Measurements from ENCODE around the gene CACNG1. TPM values are rescaled to one million over a fixed set of nuclear protein-coding genes. Genes with fewer than 3 reads are reported as not detected.

CACNG1 gene
- total and polyA plus RNA-seq, 2 experiments from 2014 or later = not detected

DNA sequence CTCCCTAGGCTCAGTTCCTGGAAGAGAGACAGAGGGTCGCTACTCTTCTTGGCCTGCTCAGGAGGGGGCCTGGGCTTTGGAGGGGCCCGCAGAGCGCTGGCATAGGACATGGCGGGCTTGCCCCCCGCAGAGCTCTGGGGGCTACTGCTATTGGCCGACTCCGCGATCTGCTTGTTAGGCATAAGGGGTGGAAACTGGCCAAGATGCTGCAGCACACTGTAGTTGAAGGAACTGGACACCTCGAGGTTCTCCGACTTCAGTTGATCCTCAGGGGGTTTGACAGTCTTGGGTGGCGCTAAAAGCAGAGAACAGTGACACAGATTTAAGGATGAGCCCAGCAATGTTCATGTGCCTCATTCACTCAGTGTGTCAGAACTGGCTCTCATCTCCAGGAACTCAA, 33.9 kb downstream of the CACNG1 start:
- Histone ChIP-seq H3K9me2 (replicated peaks; ENCODE audit: insufficient read depth) (no peaks in the 10 kb centered on the region), H3K36me3 (replicated peaks; ENCODE audit: insufficient read depth, low read depth) (no peaks in the 10 kb centered on the region), H3K4me2 (no peak overlapping the region), H2AFZ (no peak overlapping the region), H3K9me3 (ENCODE audit: low read depth) (no peaks in the 10 kb centered on the region), H3K79me2 (peaks cover 6% of the 10 kb centered on the region), H3K4me1 (ENCODE audit: insufficient read depth) (peaks cover 6% of the 10 kb centered on the region), H3K27me3 (no peaks in the 10 kb centered on the region), H3K27ac (no peak overlapping the region), H3K4me3 (no peak overlapping the region), H4K20me1 (ENCODE audit: insufficient read depth, poor library complexity, severe bottlenecking) (peaks cover 2% of the 10 kb centered on the region)
- DNase-seq (ENCODE audit: low spot score) = no peak
- TF ChIP-seq, protein P1, sequence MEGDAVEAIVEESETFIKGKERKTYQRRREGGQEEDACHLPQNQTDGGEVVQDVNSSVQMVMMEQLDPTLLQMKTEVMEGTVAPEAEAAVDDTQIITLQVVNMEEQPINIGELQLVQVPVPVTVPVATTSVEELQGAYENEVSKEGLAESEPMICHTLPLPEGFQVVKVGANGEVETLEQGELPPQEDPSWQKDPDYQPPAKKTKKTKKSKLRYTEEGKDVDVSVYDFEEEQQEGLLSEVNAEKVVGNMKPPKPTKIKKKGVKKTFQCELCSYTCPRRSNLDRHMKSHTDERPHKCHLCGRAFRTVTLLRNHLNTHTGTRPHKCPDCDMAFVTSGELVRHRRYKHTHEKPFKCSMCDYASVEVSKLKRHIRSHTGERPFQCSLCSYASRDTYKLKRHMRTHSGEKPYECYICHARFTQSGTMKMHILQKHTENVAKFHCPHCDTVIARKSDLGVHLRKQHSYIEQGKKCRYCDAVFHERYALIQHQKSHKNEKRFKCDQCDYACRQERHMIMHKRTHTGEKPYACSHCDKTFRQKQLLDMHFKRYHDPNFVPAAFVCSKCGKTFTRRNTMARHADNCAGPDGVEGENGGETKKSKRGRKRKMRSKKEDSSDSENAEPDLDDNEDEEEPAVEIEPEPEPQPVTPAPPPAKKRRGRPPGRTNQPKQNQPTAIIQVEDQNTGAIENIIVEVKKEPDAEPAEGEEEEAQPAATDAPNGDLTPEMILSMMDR (IDR thresholded peaks at IDR 0.05; ENCODE audit: poor library complexity) = no peak
- TF ChIP-seq EZH2phosphoT487 (IDR thresholded peaks at IDR 0.05; ENCODE audit: low read depth, severe bottlenecking, unreplicated experiment) (no peak), EZH2 (IDR thresholded peaks at IDR 0.05; ENCODE audit: borderline replicate concordance) (no peak)
- 95% methylated on average over 11 of the region's 11 CpGs for WGBS (ENCODE audit: low lambda C conversion rate, missing lambda C conversion rate)

DNA sequence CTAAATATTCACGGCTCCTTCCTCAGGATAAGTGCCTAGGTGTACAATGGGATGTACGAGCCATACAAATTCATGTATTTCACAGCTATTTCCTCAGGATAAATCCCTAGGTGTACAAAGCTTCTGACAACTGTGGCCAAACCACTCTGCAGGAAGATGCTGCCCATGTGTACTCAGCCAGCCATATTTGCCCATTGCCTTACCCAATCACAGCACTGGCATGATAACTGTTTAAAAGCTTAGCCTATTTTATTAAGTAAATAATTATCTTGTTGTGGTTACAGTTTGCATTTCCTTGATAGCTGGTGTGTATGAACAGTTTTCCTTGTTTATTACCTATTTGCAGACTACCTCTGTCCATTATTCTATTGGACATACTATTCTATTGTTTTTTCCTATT, 35.1 kb downstream of the CACNG1 start:
- H3K4me2 ChIP-seq = no peak overlapping the region
- peaks cover 2% of the 10 kb centered on the region for H4K20me1 ChIP-seq (ENCODE audit: insufficient read depth, poor library complexity, severe bottlenecking)
- H3K9me2 ChIP-seq (replicated peaks; ENCODE audit: insufficient read depth) = no peaks in the 10 kb centered on the region
- no peak for DNase-seq (ENCODE audit: low spot score)
- H3K27me3 ChIP-seq = no peaks in the 10 kb centered on the region
- H3K27ac ChIP-seq = no peak overlapping the region
- peaks cover 12% of the 10 kb centered on the region for H3K79me2 ChIP-seq
- no peaks in the 10 kb centered on the region for H3K9me3 ChIP-seq (ENCODE audit: low read depth)
- 97% methylated on average over 2 of the region's 2 CpGs for WGBS (ENCODE audit: low lambda C conversion rate, missing lambda C conversion rate)
- H3K4me1 ChIP-seq (ENCODE audit: insufficient read depth) = peaks cover 4% of the 10 kb centered on the region
- TF ChIP-seq EZH2 (IDR thresholded peaks at IDR 0.05; ENCODE audit: borderline replicate concordance) (no peak), EZH2phosphoT487 (IDR thresholded peaks at IDR 0.05; ENCODE audit: low read depth, severe bottlenecking, unreplicated experiment) (no peak)
- TF ChIP-seq, protein P1 (IDR thresholded peaks at IDR 0.05; ENCODE audit: poor library complexity) = no peak
- no peak overlapping the region for H3K4me3 ChIP-seq
- no peaks in the 10 kb centered on the region for H3K36me3 ChIP-seq (replicated peaks; ENCODE audit: insufficient read depth, low read depth)
- H2AFZ ChIP-seq = no peak overlapping the region

DNA sequence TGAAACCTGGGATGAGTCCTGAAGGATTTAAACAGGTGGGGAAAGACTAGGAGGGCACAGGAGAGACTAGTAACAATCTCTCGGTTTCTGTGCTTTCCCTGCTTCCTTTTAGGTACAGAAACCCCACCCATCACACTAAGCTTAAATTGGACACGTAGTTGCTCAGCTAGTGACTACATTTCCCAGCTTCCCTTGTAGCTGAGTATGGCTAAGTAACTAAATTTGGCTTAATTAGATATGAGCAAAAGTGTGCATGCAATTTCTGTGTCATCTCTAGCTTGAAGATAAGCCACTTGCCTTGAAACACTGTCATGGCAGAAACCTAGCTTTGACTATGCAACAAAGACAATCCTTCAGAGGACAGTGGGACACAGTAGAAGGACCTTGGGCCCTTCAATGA, 36.5 kb downstream of the CACNG1 start:
- Histone ChIP-seq H4K20me1 (ENCODE audit: insufficient read depth, poor library complexity, severe bottlenecking) (peaks cover 2% of the 10 kb centered on the region), H3K4me2 (no peak overlapping the region), H3K27ac (no peak overlapping the region), H3K4me3 (no peak overlapping the region), H3K9me3 (ENCODE audit: low read depth) (no peaks in the 10 kb centered on the region), H3K36me3 (replicated peaks; ENCODE audit: insufficient read depth, low read depth) (no peaks in the 10 kb centered on the region), H3K9me2 (replicated peaks; ENCODE audit: insufficient read depth) (no peaks in the 10 kb centered on the region), H3K27me3 (no peaks in the 10 kb centered on the region), H3K4me1 (ENCODE audit: insufficient read depth) (peaks cover 3% of the 10 kb centered on the region), H3K79me2 (peaks cover 12% of the 10 kb centered on the region), H2AFZ (no peak overlapping the region)
- DNase-seq (ENCODE audit: low spot score) = no peak
- TF ChIP-seq EZH2 (IDR thresholded peaks at IDR 0.05; ENCODE audit: borderline replicate concordance) = no peak
- WGBS (ENCODE audit: low lambda C conversion rate, missing lambda C conversion rate) = 94% methylated on average over 2 of the region's 2 CpGs

DNA sequence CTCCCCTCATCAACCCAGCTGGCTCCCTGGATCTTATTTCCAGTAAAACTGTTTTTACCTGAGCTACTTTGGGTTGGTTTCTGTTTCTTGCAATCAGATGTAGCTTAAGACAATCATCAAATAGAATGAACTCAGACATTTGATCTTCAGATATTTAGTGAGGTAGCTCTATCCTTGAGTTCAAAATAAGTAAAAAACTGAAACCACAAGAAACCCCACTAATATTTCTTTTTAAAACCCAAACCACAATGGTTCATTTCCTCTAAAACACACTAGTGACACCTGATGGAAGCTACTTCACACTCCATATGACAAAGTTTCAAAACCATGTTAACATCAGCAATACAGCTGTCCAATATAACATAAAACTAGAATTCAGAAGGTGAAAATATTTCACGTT, 37.8 kb downstream of the CACNG1 start:
- no peak overlapping the region for H3K4me2 ChIP-seq
- H3K9me3 ChIP-seq (ENCODE audit: low read depth) = no peaks in the 10 kb centered on the region
- no peak overlapping the region for H2AFZ ChIP-seq
- 85% methylated on average over 1 of the region's 1 CpG for WGBS (ENCODE audit: low lambda C conversion rate, missing lambda C conversion rate)
- H3K4me1 ChIP-seq (ENCODE audit: insufficient read depth) = no peaks in the 10 kb centered on the region
- no peaks in the 10 kb centered on the region for H3K27me3 ChIP-seq
- TF ChIP-seq EZH2phosphoT487 (IDR thresholded peaks at IDR 0.05; ENCODE audit: low read depth, severe bottlenecking, unreplicated experiment) (no peak), EZH2 (IDR thresholded peaks at IDR 0.05; ENCODE audit: borderline replicate concordance) (no peak)
- TF ChIP-seq, protein P1 (IDR thresholded peaks at IDR 0.05; ENCODE audit: poor library complexity) = no peak
- no peaks in the 10 kb centered on the region for H3K9me2 ChIP-seq (replicated peaks; ENCODE audit: insufficient read depth)
- no peak overlapping the region for H3K27ac ChIP-seq
- DNase-seq (ENCODE audit: low spot score) = no peak
- H4K20me1 ChIP-seq (ENCODE audit: insufficient read depth, poor library complexity, severe bottlenecking) = peaks cover 2% of the 10 kb centered on the region
- peaks cover 17% of the 10 kb centered on the region for H3K79me2 ChIP-seq
- H3K36me3 ChIP-seq (replicated peaks; ENCODE audit: insufficient read depth, low read depth) = no peaks in the 10 kb centered on the region
- H3K4me3 ChIP-seq = no peak overlapping the region

Measured in hepatocyte (in vitro differentiated cells).